T-helper 2 cell treated with Interferon-gamma antibody and Interleukin-4, amounts not matched to agents 5 μg/mL and 100 μg/mL, for 36 hours (primary cell): ENCODE results near the gene DGLUCY.
"Not testable (repeated sequence)": the region's sequence is repeated elsewhere in the genome, so short reads cannot be mapped to it uniquely, and the experiment has no call there.

Experiments
- DNase-seq: peaks from one replicate; pipeline ENCODE4 v3.0.0; 2021; ENCODE audit warnings: low spot score
- H3K27ac Mint-ChIP-seq: one replicate; pipeline ENCODE4 v1.8.0; 2021; ENCODE audit warnings: mild to moderate bottlenecking, mixed read lengths
- H3K27me3 Mint-ChIP-seq: one replicate; pipeline ENCODE4 v1.8.0; 2021; ENCODE audit warnings: low read depth, mixed read lengths
- H3K36me3 Mint-ChIP-seq: one replicate; pipeline ENCODE4 v1.8.0; 2021; ENCODE audit warnings: low read depth, mixed read lengths
- H3K4me1 Mint-ChIP-seq: one replicate; pipeline ENCODE4 v1.8.0; 2021; ENCODE audit warnings: low read depth, mixed read lengths
- H3K4me3 Mint-ChIP-seq: one replicate; pipeline ENCODE4 v1.8.0; 2022; ENCODE audit warnings: mild to moderate bottlenecking, moderate library complexity, mixed read lengths
- H3K9me3 Mint-ChIP-seq: one replicate; pipeline ENCODE4 v1.8.0; 2021; ENCODE audit warnings: mixed read lengths

Gene DGLUCY

GRCh38 chr14:91175291-91176201 is 61.7 kb downstream of the DGLUCY start:
- no peak for DNase-seq
- H3K27me3 Mint-ChIP-seq: no peaks in the 10 kb centered on the region
- no peaks in the 10 kb centered on the region for H3K9me3 Mint-ChIP-seq
- peaks cover 20% of the 10 kb centered on the region for H3K4me1 Mint-ChIP-seq
- no peak overlapping the region for H3K4me3 Mint-ChIP-seq
- peaks cover 33% of the 10 kb centered on the region for H3K36me3 Mint-ChIP-seq
- peak overlapping the region; percentile 55 for H3K27ac Mint-ChIP-seq

GRCh38 chr14:91177073-91178034 is 63.5 kb downstream of the DGLUCY start:
- H3K4me1 Mint-ChIP-seq: peaks cover 20% of the 10 kb centered on the region
- H3K4me3 Mint-ChIP-seq: no peak overlapping the region
- no peaks in the 10 kb centered on the region for H3K9me3 Mint-ChIP-seq
- H3K27me3 Mint-ChIP-seq: no peaks in the 10 kb centered on the region
- H3K27ac Mint-ChIP-seq: peak overlapping the region; percentile 91
- peak; percentile 60 for DNase-seq
- H3K36me3 Mint-ChIP-seq: peaks cover 38% of the 10 kb centered on the region

- no peak overlapping the region for H3K4me3 Mint-ChIP-seq
- H3K27me3 Mint-ChIP-seq: no peaks in the 10 kb centered on the region
- no peaks in the 10 kb centered on the region for H3K9me3 Mint-ChIP-seq
- no peak overlapping the region for H3K27ac Mint-ChIP-seq
- no peak for DNase-seq
- peaks cover 40% of the 10 kb centered on the region for H3K36me3 Mint-ChIP-seq
- peaks cover 14% of the 10 kb centered on the region for H3K4me1 Mint-ChIP-seq
Measured at GRCh38 chr14:91180611-91181010, 66.7 kb downstream of the DGLUCY start.

GRCh38 chr14:91182753-91183152 is 68.9 kb downstream of the DGLUCY start:
- H3K4me1 Mint-ChIP-seq, H3K27ac Mint-ChIP-seq, H3K4me3 Mint-ChIP-seq, DNase-seq, H3K27me3 Mint-ChIP-seq, H3K9me3 Mint-ChIP-seq: not testable (repeated sequence)
- peaks cover 44% of the 10 kb centered on the region for H3K36me3 Mint-ChIP-seq

GRCh38 chr14:91184559-91184958 is 70.7 kb downstream of the DGLUCY start:
- Mint-ChIP-seq H3K4me1 (peaks cover 2% of the 10 kb centered on the region), H3K36me3 (peaks cover 49% of the 10 kb centered on the region), H3K27me3 (no peaks in the 10 kb centered on the region), H3K9me3 (no peaks in the 10 kb centered on the region), H3K27ac (peak overlapping the region; percentile 52), H3K4me3 (no peak overlapping the region)
- DNase-seq: no peak

- DNase-seq: no peak
- no peaks in the 10 kb centered on the region for H3K27me3 Mint-ChIP-seq
- H3K36me3 Mint-ChIP-seq: peaks cover 56% of the 10 kb centered on the region
- no peak overlapping the region for H3K27ac Mint-ChIP-seq
- no peak overlapping the region for H3K4me3 Mint-ChIP-seq
- H3K9me3 Mint-ChIP-seq: no peaks in the 10 kb centered on the region
- H3K4me1 Mint-ChIP-seq: peaks cover 2% of the 10 kb centered on the region
Measured at GRCh38 chr14:91185721-91186120, 71.8 kb downstream of the DGLUCY start.

- Mint-ChIP-seq H3K36me3 (peaks cover 59% of the 10 kb centered on the region), H3K27ac (no peak overlapping the region), H3K9me3 (no peaks in the 10 kb centered on the region), H3K4me3 (no peak overlapping the region), H3K4me1 (peaks cover 2% of the 10 kb centered on the region), H3K27me3 (no peaks in the 10 kb centered on the region)
- DNase-seq: no peak
Measured at GRCh38 chr14:91186515-91187066, 72.7 kb downstream of the DGLUCY start.

GRCh38 chr14:91187271-91187670 is 73.4 kb downstream of the DGLUCY start:
- peaks cover 2% of the 10 kb centered on the region for H3K4me1 Mint-ChIP-seq
- no peak overlapping the region for H3K27ac Mint-ChIP-seq
- H3K9me3 Mint-ChIP-seq: no peaks in the 10 kb centered on the region
- H3K27me3 Mint-ChIP-seq: no peaks in the 10 kb centered on the region
- H3K36me3 Mint-ChIP-seq: peaks cover 64% of the 10 kb centered on the region
- DNase-seq: no peak
- no peak overlapping the region for H3K4me3 Mint-ChIP-seq

GRCh38 chr14:91190853-91191252 is 77.0 kb downstream of the DGLUCY start:
- Mint-ChIP-seq H3K27me3 (no peaks in the 10 kb centered on the region), H3K4me3 (no peak overlapping the region), H3K9me3 (no peaks in the 10 kb centered on the region), H3K4me1 (peaks cover 19% of the 10 kb centered on the region), H3K36me3 (peaks cover 69% of the 10 kb centered on the region), H3K27ac (peak overlapping the region; percentile 70)
- DNase-seq: no peak

GRCh38 chr14:91193069-91193468 is 79.2 kb downstream of the DGLUCY start:
- Mint-ChIP-seq H3K36me3 (peaks cover 70% of the 10 kb centered on the region), H3K4me1 (peaks cover 34% of the 10 kb centered on the region)

GRCh38 chr14:91195881-91196280 is 82.0 kb downstream of the DGLUCY start:
- Mint-ChIP-seq H3K27ac (no peak overlapping the region), H3K4me3 (no peak overlapping the region), H3K36me3 (peaks cover 74% of the 10 kb centered on the region), H3K4me1 (peaks cover 48% of the 10 kb centered on the region), H3K9me3 (peaks cover 4% of the 10 kb centered on the region), H3K27me3 (no peaks in the 10 kb centered on the region)
- no peak for DNase-seq

More at GRCh38 chr14:91193069-91193468, 79.2 kb downstream of the DGLUCY start:
- no peaks in the 10 kb centered on the region for H3K27me3 Mint-ChIP-seq
- DNase-seq: no peak
- H3K27ac Mint-ChIP-seq: peak overlapping the region; percentile 75
- H3K9me3 Mint-ChIP-seq: no peaks in the 10 kb centered on the region
- H3K4me3 Mint-ChIP-seq: no peak overlapping the region

GRCh38 chr14:91197631-91198030 is 83.8 kb downstream of the DGLUCY start:
- peaks cover 55% of the 10 kb centered on the region for H3K4me1 Mint-ChIP-seq
- peaks cover 6% of the 10 kb centered on the region for H3K9me3 Mint-ChIP-seq
- DNase-seq: no peak
- H3K36me3 Mint-ChIP-seq: peaks cover 67% of the 10 kb centered on the region
- H3K4me3 Mint-ChIP-seq: peak overlapping the region; percentile 1
- H3K27ac Mint-ChIP-seq: peak overlapping the region; percentile 44
- H3K27me3 Mint-ChIP-seq: no peaks in the 10 kb centered on the region

GRCh38 chr14:91200802-91201201 is 86.9 kb downstream of the DGLUCY start:
- DNase-seq, H3K9me3 Mint-ChIP-seq, H3K27me3 Mint-ChIP-seq: not testable (repeated sequence)
- H3K36me3 Mint-ChIP-seq: peaks cover 76% of the 10 kb centered on the region
- H3K4me3 Mint-ChIP-seq: peak overlapping the region; percentile 54
- peaks cover 55% of the 10 kb centered on the region for H3K4me1 Mint-ChIP-seq
- H3K27ac Mint-ChIP-seq: peak overlapping the region; percentile 54
